Liver (tissue), 9 donors: ENCODE results near the gene LRRC10B. TPM values are rescaled to one million over a fixed set of nuclear protein-coding genes. Genes with fewer than 3 reads are reported as not detected.

Experiments used
- DNase-seq: peaks from one replicate; pipeline ENCODE4 v3.0.0-alpha.2; 2017; ENCODE audit warnings: low spot score
- H3K27ac ChIP-seq, 2 donors: one replicate each; pipeline ENCODE4 v1.7.0; 2013; ENCODE audit warnings: inconsistent platforms in 2 of 2, low read length in 2 of 2, control low read depth in 1 of 2, low read depth in 1 of 2, mild to moderate bottlenecking in 1 of 2
- H3K27me3 ChIP-seq, 4 donors: one replicate each; pipeline versions ENCODE4 v1.6.1 to v1.7.0; 2013; ENCODE audit warnings: low read length in 3 of 4, inconsistent platforms in 1 of 4, mild to moderate bottlenecking in 1 of 4, moderate library complexity in 1 of 4; ENCODE audit not compliant: control insufficient read depth in 4 of 4, insufficient read depth in 4 of 4
- H3K36me3 ChIP-seq, 4 donors: one replicate each; pipeline versions ENCODE4 v1.6.1 to v1.7.0; 2013; ENCODE audit warnings: low read length in 3 of 4, mild to moderate bottlenecking in 3 of 4, low read depth in 1 of 4, moderate library complexity in 1 of 4; ENCODE audit not compliant: control insufficient read depth in 4 of 4, insufficient read depth in 3 of 4
- H3K4me1 ChIP-seq, 4 donors: one replicate each; pipeline versions ENCODE4 v1.6.1 to v1.7.0; 2013; ENCODE audit warnings: low read length in 3 of 4, mild to moderate bottlenecking in 3 of 4, moderate library complexity in 1 of 4; ENCODE audit not compliant: control insufficient read depth in 4 of 4, insufficient read depth in 4 of 4
- H3K4me3 ChIP-seq, 3 donors: one replicate each; pipeline versions ENCODE4 v1.6.1 to v1.7.0; 2013; ENCODE audit warnings: low read length in 3 of 3, control low read depth in 1 of 3, low read depth in 1 of 3, mild to moderate bottlenecking in 1 of 3
- H3K9ac ChIP-seq, 2 donors: one replicate each; pipeline ENCODE4 v1.7.0; 2013; ENCODE audit warnings: low read length in 2 of 2, mild to moderate bottlenecking in 2 of 2, moderate library complexity in 2 of 2, control low read depth in 1 of 2, low read depth in 1 of 2
- H3K9me3 ChIP-seq, 4 donors: one replicate each; pipeline versions ENCODE4 v1.6.1 to v1.7.0; 2013; ENCODE audit warnings: low read length in 3 of 4; ENCODE audit not compliant: control insufficient read depth in 4 of 4
- CTCF ChIP-seq: fragments of 150-350 bp; IDR thresholded peaks from 2 replicates; pipeline ENCODE4 v1.5.1; 2017; ENCODE audit warnings: improper control_type of control experiment, low read depth, low read length; ENCODE audit not compliant: missing input control
- EGR1 ChIP-seq, 2 donors: IDR thresholded peaks; 2 replicates each; pipeline ENCODE4 v1.6.1; 2016 to 2018; ENCODE audit warnings: antibody characterized with exemption in 2 of 2, low read depth in 2 of 2
- FOXA1 ChIP-seq: IDR thresholded peaks from 2 replicates; pipeline ENCODE4 v1.6.1; 2016; ENCODE audit warnings: antibody characterized with exemption
- RAD21 ChIP-seq, 2 donors: IDR thresholded peaks; 2 replicates each; pipeline ENCODE4 v1.6.1; 2016; ENCODE audit warnings: antibody characterized with exemption in 2 of 2, mild to moderate bottlenecking in 2 of 2
- RXRA ChIP-seq, 2 donors: IDR thresholded peaks; 2 replicates each; pipeline ENCODE4 v1.6.1; 2017 to 2018; ENCODE audit warnings: antibody characterized with exemption in 2 of 2, mild to moderate bottlenecking in 1 of 2
- SP1 ChIP-seq: IDR thresholded peaks from 2 replicates; pipeline ENCODE4 v1.6.1; 2018; ENCODE audit warnings: antibody characterized with exemption, mild to moderate bottlenecking
- TAF1 ChIP-seq: conservative IDR thresholded peaks from 2 replicates; pipeline ENCODE4 v1.6.1; 2016; ENCODE audit warnings: antibody characterized with exemption, mild to moderate bottlenecking
- YY1 ChIP-seq: IDR thresholded peaks from 2 replicates; pipeline ENCODE4 v1.6.1; 2016; ENCODE audit warnings: antibody characterized with exemption, mild to moderate bottlenecking
- WGBS: extraction: QIAGEN DNeasy Blood & Tissue Kit; methylation state at CpG from one replicate; pipeline ENCODE4 v1.1.7; 2013; 5-methylcytosine and 5-hydroxymethylcytosine counted together
- polyA plus RNA-seq, 2 donors: library from polyadenylated mRNA; stranded (reverse) in 1 of 2; unstranded in 1 of 2; fragments of 200-250 nt in 1 of 2; fragments of >200 nt in 1 of 2; fragmentation: Nextera tagmentation in 1 of 2; extraction: Ambion mirVana in 1 of 2; gene quantifications; one replicate each; pipeline versions ENCODE4 v1.2.1 to v1.2.3, GENCODE V29; 2013 to 2015
- total RNA-seq, 2 donors: library from RNA; depleted of rRNA; stranded (reverse); fragments of >200 nt; gene quantifications; one replicate each; pipeline ENCODE4 v1.2.3, GENCODE V29; 2014
- TF ChIP-seq, protein P1 (sequence below): IDR thresholded peaks from 2 replicates; pipeline ENCODE4 v1.6.1; 2016; ENCODE audit warnings: antibody characterized with exemption
- TF ChIP-seq, protein P2 (sequence below): IDR thresholded peaks from 2 replicates; pipeline ENCODE4 v1.6.1; 2016; ENCODE audit warnings: antibody characterized with exemption, mild to moderate bottlenecking
- donor health status: healthy.
- donor health status: healthy.
- donor health status: healthy.
- donor health status: healthy.
- donor health status: healthy.

The LRRC10B gene
- total and polyA plus RNA-seq, 4 donors, result 0.03 to 0.08 TPM; not detected in 2

GRCh38 chr11:61532134-61533038, 23.8 kb downstream of the LRRC10B start:
- H3K36me3 ChIP-seq, result peaks cover 0 to 1% (median 0%) of the 10 kb centered on the region in 4 donors
- H3K9ac ChIP-seq, result no peak overlapping the region
- no peak overlapping the region for H3K4me3 ChIP-seq
- peaks cover 19 to 60% (median 46%) of the 10 kb centered on the region in 4 donors for H3K4me1 ChIP-seq
- peak; percentile 55 for DNase-seq
- H3K27ac ChIP-seq, result no peak overlapping the region
- WGBS, result 77% methylated on average over 10 of the region's 10 CpGs
- H3K9me3 ChIP-seq, result no peaks in the 10 kb centered on the region
- TF ChIP-seq SP1 (peak; percentile 10), RAD21 (IDR thresholded peaks at IDR 0.05) (peak in 1 of 2 donors; percentile 72), CTCF (peak; percentile 79), RXRA (IDR thresholded peaks at IDR 0.05) (peak in 1 of 2 donors; percentile 1)
- TF ChIP-seq, protein P1, sequence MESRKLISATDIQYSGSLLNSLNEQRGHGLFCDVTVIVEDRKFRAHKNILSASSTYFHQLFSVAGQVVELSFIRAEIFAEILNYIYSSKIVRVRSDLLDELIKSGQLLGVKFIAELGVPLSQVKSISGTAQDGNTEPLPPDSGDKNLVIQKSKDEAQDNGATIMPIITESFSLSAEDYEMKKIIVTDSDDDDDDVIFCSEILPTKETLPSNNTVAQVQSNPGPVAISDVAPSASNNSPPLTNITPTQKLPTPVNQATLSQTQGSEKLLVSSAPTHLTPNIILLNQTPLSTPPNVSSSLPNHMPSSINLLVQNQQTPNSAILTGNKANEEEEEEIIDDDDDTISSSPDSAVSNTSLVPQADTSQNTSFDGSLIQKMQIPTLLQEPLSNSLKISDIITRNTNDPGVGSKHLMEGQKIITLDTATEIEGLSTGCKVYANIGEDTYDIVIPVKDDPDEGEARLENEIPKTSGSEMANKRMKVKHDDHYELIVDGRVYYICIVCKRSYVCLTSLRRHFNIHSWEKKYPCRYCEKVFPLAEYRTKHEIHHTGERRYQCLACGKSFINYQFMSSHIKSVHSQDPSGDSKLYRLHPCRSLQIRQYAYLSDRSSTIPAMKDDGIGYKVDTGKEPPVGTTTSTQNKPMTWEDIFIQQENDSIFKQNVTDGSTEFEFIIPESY, result no peak
- no peaks in the 10 kb centered on the region for H3K27me3 ChIP-seq

DNA sequence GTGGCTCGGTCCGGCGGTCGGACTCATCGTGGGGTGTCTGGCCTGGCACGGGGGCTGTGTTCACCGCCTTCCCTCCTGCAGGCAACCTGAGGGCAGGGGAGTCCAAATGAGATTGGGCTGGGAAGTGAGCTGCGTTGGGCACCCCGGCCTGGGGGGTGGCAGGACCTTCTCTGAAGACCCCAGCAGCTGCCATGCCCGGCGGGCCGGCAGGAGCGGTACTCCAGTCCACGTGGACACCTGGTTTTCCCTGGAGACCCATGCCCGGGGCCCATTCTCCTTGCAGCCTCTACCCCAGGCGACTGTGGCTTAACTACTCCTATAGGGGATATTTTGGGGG, 24.5 kb downstream of the LRRC10B start:
- DNase-seq, result no peak
- Histone ChIP-seq H3K4me1 (peaks cover 17 to 53% (median 43%) of the 10 kb centered on the region in 4 donors), H3K27ac (no peak overlapping the region), H3K4me3 (no peak overlapping the region), H3K9me3 (no peaks in the 10 kb centered on the region), H3K36me3 (no peaks in the 10 kb centered on the region), H3K27me3 (no peaks in the 10 kb centered on the region), H3K9ac (no peak overlapping the region)
- no peak for TF ChIP-seq TAF1
- TF ChIP-seq EGR1 (IDR thresholded peaks at IDR 0.05; ENCODE audit: low read depth in 2 of 2), result no peak
- TF ChIP-seq FOXA1, result no peak
- TF ChIP-seq, protein P2, sequence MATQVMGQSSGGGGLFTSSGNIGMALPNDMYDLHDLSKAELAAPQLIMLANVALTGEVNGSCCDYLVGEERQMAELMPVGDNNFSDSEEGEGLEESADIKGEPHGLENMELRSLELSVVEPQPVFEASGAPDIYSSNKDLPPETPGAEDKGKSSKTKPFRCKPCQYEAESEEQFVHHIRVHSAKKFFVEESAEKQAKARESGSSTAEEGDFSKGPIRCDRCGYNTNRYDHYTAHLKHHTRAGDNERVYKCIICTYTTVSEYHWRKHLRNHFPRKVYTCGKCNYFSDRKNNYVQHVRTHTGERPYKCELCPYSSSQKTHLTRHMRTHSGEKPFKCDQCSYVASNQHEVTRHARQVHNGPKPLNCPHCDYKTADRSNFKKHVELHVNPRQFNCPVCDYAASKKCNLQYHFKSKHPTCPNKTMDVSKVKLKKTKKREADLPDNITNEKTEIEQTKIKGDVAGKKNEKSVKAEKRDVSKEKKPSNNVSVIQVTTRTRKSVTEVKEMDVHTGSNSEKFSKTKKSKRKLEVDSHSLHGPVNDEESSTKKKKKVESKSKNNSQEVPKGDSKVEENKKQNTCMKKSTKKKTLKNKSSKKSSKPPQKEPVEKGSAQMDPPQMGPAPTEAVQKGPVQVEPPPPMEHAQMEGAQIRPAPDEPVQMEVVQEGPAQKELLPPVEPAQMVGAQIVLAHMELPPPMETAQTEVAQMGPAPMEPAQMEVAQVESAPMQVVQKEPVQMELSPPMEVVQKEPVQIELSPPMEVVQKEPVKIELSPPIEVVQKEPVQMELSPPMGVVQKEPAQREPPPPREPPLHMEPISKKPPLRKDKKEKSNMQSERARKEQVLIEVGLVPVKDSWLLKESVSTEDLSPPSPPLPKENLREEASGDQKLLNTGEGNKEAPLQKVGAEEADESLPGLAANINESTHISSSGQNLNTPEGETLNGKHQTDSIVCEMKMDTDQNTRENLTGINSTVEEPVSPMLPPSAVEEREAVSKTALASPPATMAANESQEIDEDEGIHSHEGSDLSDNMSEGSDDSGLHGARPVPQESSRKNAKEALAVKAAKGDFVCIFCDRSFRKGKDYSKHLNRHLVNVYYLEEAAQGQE, result no peak
- no peak for TF ChIP-seq CTCF
- no peak for TF ChIP-seq RXRA (IDR thresholded peaks at IDR 0.05)
- no peak for TF ChIP-seq YY1
- no peak for TF ChIP-seq SP1
- no peak for TF ChIP-seq RAD21 (IDR thresholded peaks at IDR 0.05)
- WGBS, result 89% methylated on average over 16 of the region's 16 CpGs
